Measurements from ENCODE around the gene CADM3.

CADM3 gene

DNA sequence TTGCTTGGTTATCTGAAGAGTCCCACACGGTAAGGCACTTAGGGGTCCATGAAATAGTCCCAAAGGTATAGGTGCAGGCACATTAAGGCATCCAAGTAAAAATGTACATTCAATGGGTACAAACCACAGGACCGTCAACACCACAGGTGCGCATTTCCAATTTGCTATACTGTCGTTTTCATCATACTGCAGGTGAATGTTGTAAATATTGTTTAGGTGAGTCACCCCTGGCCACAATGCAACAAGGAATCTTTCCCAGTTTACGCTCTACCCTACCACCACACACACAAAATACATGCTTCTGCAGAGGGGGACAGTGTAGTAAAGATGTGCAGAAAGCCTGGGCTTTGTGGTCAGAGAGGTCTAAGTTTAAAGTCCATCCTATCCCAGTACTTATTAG, 13.7 kb downstream of the CADM3 start:
- peaks cover 15% of the 10 kb centered on the region for H3K4me1 Mint-ChIP-seq (ENCODE audit: low read depth)
- no peaks in the 10 kb centered on the region for H3K9me3 Mint-ChIP-seq
- no peak overlapping the region for H3K4me3 Mint-ChIP-seq
- no peak overlapping the region for H3K27ac Mint-ChIP-seq
- H3K36me3 Mint-ChIP-seq (ENCODE audit: low read depth) = no peaks in the 10 kb centered on the region
- peaks cover 72% of the 10 kb centered on the region for H3K27me3 Mint-ChIP-seq
- intact Hi-C loops (cut with micrococcal nuclease) = no loop called here

DNA sequence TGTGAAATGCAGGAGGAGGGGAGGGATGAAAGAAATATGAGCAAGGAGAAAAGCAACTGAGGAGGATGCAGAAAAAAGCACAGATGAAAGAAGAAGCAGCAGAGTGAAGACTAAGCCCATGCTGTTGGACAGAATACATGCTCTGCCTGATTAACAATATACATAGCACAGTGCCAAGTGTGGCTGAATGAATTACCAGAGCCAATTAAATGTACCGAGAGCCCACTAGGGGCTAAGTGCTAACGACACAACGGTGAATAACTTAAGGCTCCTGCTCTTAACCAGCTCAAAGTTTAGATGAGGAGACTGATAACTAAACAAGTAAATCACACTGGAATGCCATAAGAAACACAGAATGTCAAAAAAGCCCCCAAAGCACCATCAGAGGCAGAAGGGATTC, 15.6 kb downstream of the CADM3 start:
- no peak overlapping the region for H3K27ac Mint-ChIP-seq
- H3K27me3 Mint-ChIP-seq = peaks cover 65% of the 10 kb centered on the region
- intact Hi-C loops (cut with micrococcal nuclease) = no loop called here
- no peaks in the 10 kb centered on the region for H3K9me3 Mint-ChIP-seq
- H3K4me1 Mint-ChIP-seq (ENCODE audit: low read depth) = peaks cover 15% of the 10 kb centered on the region
- no peak overlapping the region for H3K4me3 Mint-ChIP-seq
- no peaks in the 10 kb centered on the region for H3K36me3 Mint-ChIP-seq (ENCODE audit: low read depth)

DNA sequence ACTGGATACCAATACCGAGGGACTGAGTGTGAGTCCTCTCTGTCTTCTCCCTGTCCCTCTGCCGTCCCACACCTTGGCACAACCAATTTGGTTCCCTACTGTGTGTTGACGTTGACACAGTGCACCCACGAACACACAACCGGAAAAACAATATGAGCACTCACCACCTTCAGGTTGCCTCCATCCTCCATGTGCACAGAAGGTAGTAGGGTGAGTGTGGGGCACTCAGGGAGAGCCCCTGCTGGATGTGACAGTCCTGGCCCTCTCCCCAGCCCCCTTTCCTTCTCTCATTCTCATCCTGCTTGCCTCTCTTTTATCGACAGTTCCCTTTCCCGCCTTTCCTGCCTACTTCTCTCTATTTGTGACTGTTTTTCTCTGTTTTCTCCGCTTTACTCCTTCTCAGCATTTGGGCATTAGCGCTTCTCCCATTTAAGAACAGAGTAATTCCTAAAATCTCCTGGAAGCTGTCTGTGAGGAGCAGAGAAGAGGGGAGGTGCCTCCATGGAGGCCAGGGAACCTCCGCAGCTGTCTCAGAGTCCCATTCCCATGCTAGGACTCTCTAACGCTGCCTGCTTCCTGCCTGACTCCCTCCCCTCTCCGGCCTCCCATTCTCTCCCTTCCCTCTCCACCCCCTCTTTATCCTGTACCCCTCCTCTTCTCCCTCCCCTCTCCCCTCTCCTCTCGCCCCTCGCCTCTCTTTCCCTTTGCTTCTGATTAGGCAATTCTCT, 16.4 kb downstream of the CADM3 start:
- Mint-ChIP-seq H3K4me1 (ENCODE audit: low read depth) (peaks cover 15% of the 10 kb centered on the region), H3K9me3 (no peaks in the 10 kb centered on the region), H3K27ac (peak overlapping the region; percentile 86), H3K27me3 (peaks cover 65% of the 10 kb centered on the region), H3K4me3 (peak overlapping the region; percentile 74), H3K36me3 (ENCODE audit: low read depth) (no peaks in the 10 kb centered on the region)
- intact Hi-C loops (cut with micrococcal nuclease) = no loop called here

GRCh38 chr1:159188375-159188788, 17.0 kb downstream of the CADM3 start:
- no peaks in the 10 kb centered on the region for H3K36me3 Mint-ChIP-seq (ENCODE audit: low read depth)
- H3K4me3 Mint-ChIP-seq = peak overlapping the region; percentile 74
- intact Hi-C loops (cut with micrococcal nuclease) = no loop called here
- peak overlapping the region; percentile 86 for H3K27ac Mint-ChIP-seq
- peaks cover 15% of the 10 kb centered on the region for H3K4me1 Mint-ChIP-seq (ENCODE audit: low read depth)
- peaks cover 61% of the 10 kb centered on the region for H3K27me3 Mint-ChIP-seq
- H3K9me3 Mint-ChIP-seq = no peaks in the 10 kb centered on the region

DNA sequence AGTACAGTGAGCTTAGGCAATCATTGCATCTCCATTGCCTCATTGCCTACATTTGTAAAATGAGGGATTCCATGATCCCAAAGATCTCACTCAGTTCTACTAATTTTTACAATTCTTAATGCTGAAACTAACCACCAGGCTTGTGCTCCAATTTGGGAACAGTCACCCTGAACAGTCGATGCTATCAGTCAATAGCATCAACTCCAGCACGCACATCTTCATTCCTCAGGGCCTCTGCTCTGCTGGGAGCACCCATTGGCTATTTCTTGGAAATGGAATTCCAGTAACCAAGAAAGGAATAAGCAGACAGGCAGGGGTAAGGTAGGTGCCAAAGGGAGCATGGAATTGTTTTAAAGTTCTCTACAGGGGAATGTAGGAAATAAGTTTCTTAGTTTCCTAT, 19.0 kb downstream of the CADM3 start:
- Mint-ChIP-seq H3K4me1 (ENCODE audit: low read depth) (peaks cover 15% of the 10 kb centered on the region), H3K4me3 (no peak overlapping the region), H3K36me3 (ENCODE audit: low read depth) (no peaks in the 10 kb centered on the region), H3K27ac (no peak overlapping the region), H3K27me3 (peaks cover 56% of the 10 kb centered on the region), H3K9me3 (no peaks in the 10 kb centered on the region)
- intact Hi-C loops (cut with micrococcal nuclease) = no loop called here

- Mint-ChIP-seq H3K4me1 (ENCODE audit: low read depth) (peaks cover 15% of the 10 kb centered on the region), H3K4me3 (no peak overlapping the region), H3K9me3 (no peaks in the 10 kb centered on the region), H3K27ac (no peak overlapping the region), H3K36me3 (ENCODE audit: low read depth) (no peaks in the 10 kb centered on the region), H3K27me3 (peaks cover 25% of the 10 kb centered on the region)
- intact Hi-C loops (cut with micrococcal nuclease) = no loop called here
Measured at GRCh38 chr1:159196543-159196942, 25.1 kb downstream of the CADM3 start.

DNA sequence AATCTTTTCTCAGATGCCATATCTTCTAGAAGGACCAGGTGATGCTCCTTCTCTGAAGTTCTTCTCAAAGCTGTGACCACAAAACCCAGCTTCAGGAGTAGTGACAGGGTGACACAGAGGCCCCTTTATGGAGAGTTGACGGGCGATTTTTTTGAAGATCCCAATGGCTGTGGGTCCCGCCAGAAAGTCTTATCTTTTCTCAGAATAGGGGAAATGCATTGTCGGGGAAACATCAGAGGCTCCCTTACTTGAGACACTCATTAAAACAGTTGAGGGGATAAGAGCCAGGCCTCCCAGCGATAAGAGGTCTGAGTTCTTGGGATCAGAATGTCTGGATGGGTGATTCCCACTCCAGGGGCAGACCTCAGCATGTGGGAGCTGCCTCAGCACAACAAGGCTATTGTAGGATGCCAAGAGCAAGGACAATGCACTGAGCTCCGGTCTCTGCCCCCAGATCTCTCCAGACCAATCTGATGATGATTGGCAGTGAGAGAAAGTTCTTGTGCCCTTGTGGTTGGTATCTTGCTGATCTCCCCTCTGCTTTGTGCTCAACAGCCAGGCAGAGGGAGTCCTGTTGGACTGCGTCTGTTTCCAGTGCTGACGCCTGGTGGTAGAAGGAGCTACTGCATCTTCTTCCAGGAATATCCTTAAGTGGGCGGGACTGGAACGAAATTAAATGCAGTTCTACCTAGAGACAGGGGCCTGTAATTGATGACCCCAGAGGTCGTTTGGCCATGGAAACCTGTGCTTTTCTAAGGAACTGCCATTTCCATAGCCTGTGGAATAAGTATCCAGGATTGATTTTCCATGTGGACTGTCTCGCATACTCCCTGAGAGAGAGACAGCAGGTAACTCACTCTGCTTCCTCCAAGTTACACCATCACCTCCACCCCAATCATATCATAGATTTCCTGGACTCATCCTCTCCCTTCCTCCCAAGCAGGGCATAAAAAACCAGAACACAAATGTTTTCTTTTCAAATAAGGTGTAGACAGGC, 26.4 kb downstream of the CADM3 start:
- peaks cover 22% of the 10 kb centered on the region for H3K27me3 Mint-ChIP-seq
- peaks cover 27% of the 10 kb centered on the region for H3K4me1 Mint-ChIP-seq (ENCODE audit: low read depth)
- no peak overlapping the region for H3K27ac Mint-ChIP-seq
- no peaks in the 10 kb centered on the region for H3K36me3 Mint-ChIP-seq (ENCODE audit: low read depth)
- intact Hi-C loops (cut with micrococcal nuclease) = loop anchor here (1.0 to 2.0 kb wide), 2 partner anchors 37 to 65 kb away; no protein-coding TSS in a partner anchor
- no peak overlapping the region for H3K4me3 Mint-ChIP-seq
- H3K9me3 Mint-ChIP-seq = no peaks in the 10 kb centered on the region

GRCh38 chr1:159199901-159200300, 28.5 kb downstream of the CADM3 start:
- H3K4me1 Mint-ChIP-seq (ENCODE audit: low read depth) = peaks cover 36% of the 10 kb centered on the region
- no peaks in the 10 kb centered on the region for H3K9me3 Mint-ChIP-seq
- intact Hi-C loops (cut with micrococcal nuclease) = loop anchor here (2.0 kb wide), 1 partner anchor 67 kb away; no protein-coding TSS in a partner anchor
- no peaks in the 10 kb centered on the region for H3K36me3 Mint-ChIP-seq (ENCODE audit: low read depth)
- H3K27ac Mint-ChIP-seq = no peak overlapping the region
- H3K4me3 Mint-ChIP-seq = no peak overlapping the region
- H3K27me3 Mint-ChIP-seq = peaks cover 27% of the 10 kb centered on the region

- no peaks in the 10 kb centered on the region for H3K36me3 Mint-ChIP-seq (ENCODE audit: low read depth)
- H3K4me1 Mint-ChIP-seq (ENCODE audit: low read depth) = peaks cover 36% of the 10 kb centered on the region
- H3K27ac Mint-ChIP-seq = no peak overlapping the region
- intact Hi-C loops (cut with micrococcal nuclease) = no loop called here
- peaks cover 32% of the 10 kb centered on the region for H3K27me3 Mint-ChIP-seq
- H3K9me3 Mint-ChIP-seq = no peaks in the 10 kb centered on the region
- no peak overlapping the region for H3K4me3 Mint-ChIP-seq
Measured at GRCh38 chr1:159200769-159201168, 29.4 kb downstream of the CADM3 start.

DNA sequence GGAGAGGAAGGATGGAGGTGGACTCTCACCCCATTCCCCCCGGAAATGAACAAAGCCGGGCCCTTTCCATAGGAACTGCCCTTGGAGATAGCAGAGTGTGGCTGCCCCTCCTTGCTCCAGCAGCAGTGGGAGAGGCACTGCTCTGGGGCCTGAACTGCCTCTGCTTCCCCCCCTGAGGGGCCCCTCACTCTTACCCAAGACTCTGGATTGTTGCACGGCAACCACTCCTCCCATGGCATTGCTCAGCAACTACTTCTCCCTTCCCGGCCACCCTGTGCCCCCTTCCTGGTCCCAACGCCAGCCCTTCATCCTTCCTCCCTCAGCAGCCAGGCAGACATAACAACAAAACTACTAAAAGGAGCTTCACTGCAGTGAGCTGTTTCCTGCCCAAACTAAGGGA, 30.2 kb downstream of the CADM3 start:
- H3K4me3 Mint-ChIP-seq = no peak overlapping the region
- H3K27me3 Mint-ChIP-seq = peaks cover 36% of the 10 kb centered on the region
- H3K4me1 Mint-ChIP-seq (ENCODE audit: low read depth) = peaks cover 40% of the 10 kb centered on the region
- intact Hi-C loops (cut with micrococcal nuclease) = no loop called here
- H3K27ac Mint-ChIP-seq = no peak overlapping the region
- no peaks in the 10 kb centered on the region for H3K36me3 Mint-ChIP-seq (ENCODE audit: low read depth)
- H3K9me3 Mint-ChIP-seq = no peaks in the 10 kb centered on the region

DNA sequence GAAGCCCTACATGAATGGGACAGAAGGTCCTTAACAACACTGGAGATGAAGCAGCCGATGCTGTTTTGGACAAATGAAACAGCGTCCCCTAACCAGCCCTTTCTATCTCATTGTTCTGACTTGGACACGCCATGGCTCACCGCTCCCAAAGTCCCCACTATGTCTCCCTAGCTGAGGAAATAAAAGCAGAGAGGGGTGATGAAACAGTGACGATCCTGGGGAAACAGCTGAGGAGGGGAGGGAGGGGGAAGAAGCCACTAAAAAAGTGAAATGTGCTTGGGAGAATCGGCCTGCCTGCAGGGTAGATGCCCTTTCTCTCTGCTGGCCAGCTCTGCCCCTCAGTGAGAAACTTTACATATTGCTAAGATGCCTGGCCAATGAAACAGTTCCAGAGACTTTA, 32.2 kb downstream of the CADM3 start:
- Mint-ChIP-seq H3K36me3 (ENCODE audit: low read depth) (no peaks in the 10 kb centered on the region), H3K4me3 (no peak overlapping the region), H3K4me1 (ENCODE audit: low read depth) (peaks cover 44% of the 10 kb centered on the region), H3K27me3 (peaks cover 52% of the 10 kb centered on the region), H3K27ac (no peak overlapping the region), H3K9me3 (no peaks in the 10 kb centered on the region)
- intact Hi-C loops (cut with micrococcal nuclease) = no loop called here

- Mint-ChIP-seq H3K27me3 (peaks cover 55% of the 10 kb centered on the region), H3K4me3 (no peak within 1 kb of the TSS), H3K4me1 (ENCODE audit: low read depth) (peaks cover 44% of the 10 kb centered on the region), H3K9me3 (no peaks in the 10 kb centered on the region), H3K36me3 (ENCODE audit: low read depth) (no peaks in the 10 kb centered on the region), H3K27ac (no peak within 1 kb of the TSS)
- intact Hi-C loops (cut with micrococcal nuclease) = no loop called here
Measured at GRCh38 chr1:159204161-159205141, 33.0 kb downstream of the CADM3 start, which contains the start of gene ACKR1. Gene ACKR1 (plus strand): TSS chr1:159204875. CDS start chr1:159204960, 85 bp downstream.

- Mint-ChIP-seq H3K4me3 (no peak overlapping the region), H3K27me3 (peaks cover 52% of the 10 kb centered on the region), H3K36me3 (ENCODE audit: low read depth) (no peaks in the 10 kb centered on the region), H3K4me1 (ENCODE audit: low read depth) (peaks cover 40% of the 10 kb centered on the region), H3K9me3 (no peaks in the 10 kb centered on the region), H3K27ac (no peak overlapping the region)
- intact Hi-C loops (cut with micrococcal nuclease) = no loop called here
Measured at GRCh38 chr1:159205225-159205624, 33.8 kb downstream of the CADM3 start.
